ENCODE data around the gene AFF1.

DNA sequence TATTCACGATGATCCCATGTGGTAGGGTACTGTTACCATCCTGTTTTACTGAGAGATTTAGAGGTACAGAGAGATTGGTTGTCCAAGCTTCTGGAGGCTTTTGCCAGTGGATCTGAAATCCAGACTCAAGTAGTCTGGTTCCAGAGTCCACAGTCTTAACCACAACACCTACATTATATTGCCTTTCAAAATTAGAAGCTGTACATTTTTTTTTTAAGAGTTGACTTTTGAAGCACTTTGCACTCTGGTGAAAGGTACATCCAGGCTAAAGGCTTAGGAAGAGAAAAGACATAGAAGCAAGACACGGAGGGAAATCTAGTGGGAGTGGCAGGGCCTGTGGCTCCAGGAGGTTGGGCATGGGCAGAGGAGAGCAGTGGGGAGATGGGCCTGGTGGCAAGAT is 122.1 kb downstream of the AFF1 start:
- TF ChIP-seq, protein P1, sequence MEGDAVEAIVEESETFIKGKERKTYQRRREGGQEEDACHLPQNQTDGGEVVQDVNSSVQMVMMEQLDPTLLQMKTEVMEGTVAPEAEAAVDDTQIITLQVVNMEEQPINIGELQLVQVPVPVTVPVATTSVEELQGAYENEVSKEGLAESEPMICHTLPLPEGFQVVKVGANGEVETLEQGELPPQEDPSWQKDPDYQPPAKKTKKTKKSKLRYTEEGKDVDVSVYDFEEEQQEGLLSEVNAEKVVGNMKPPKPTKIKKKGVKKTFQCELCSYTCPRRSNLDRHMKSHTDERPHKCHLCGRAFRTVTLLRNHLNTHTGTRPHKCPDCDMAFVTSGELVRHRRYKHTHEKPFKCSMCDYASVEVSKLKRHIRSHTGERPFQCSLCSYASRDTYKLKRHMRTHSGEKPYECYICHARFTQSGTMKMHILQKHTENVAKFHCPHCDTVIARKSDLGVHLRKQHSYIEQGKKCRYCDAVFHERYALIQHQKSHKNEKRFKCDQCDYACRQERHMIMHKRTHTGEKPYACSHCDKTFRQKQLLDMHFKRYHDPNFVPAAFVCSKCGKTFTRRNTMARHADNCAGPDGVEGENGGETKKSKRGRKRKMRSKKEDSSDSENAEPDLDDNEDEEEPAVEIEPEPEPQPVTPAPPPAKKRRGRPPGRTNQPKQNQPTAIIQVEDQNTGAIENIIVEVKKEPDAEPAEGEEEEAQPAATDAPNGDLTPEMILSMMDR (IDR thresholded peaks at IDR 0.05): no peak
- no peak for TF ChIP-seq EP300 (IDR thresholded peaks at IDR 0.05)
- no peak for TF ChIP-seq POLR2A (IDR thresholded peaks at IDR 0.05)

All from gastroesophageal sphincter (tissue), 3 donors.